Endothelial cell of umbilical vein (primary cell): ENCODE results near the gene METTL26. TPM values are rescaled to one million over a fixed set of nuclear protein-coding genes. Genes with fewer than 3 reads are reported as not detected.

Source experiments
- BruUV-seq: library from RNA; stranded (reverse); fragments of 400-500 nt; replicated peaks from 2 replicates; lab custom pipeline; 2021; lab: Mats Ljungman, UMichigan
- CTCF ChIA-PET: fragments of 300-600, 350-600 bp; sonication (Branson Sonifier 250); formaldehyde crosslinking; loops from one replicate; lab custom pipeline; 2021; ENCODE audit warnings: antibody characterized with exemption, inconsistent platforms; lab: Charles Lee
- POLR2A ChIA-PET: fragments of 300-600, 350-600 bp; sonication (Branson Sonifier 250); formaldehyde crosslinking; loops from one replicate; lab custom pipeline; 2021; ENCODE audit warnings: antibody characterized with exemption, inconsistent platforms; lab: Charles Lee
- DNase-seq: peaks from one replicate; pipeline ENCODE4 v3.0.0-alpha.2; 2011; ENCODE audit warnings: low read depth, low spot score
- FAIRE-seq: peaks from 2 replicates; lab custom pipeline; 2011; peaks lifted over from hg19 to GRCh38; lab: Jason Lieb, UNC
- H2AFZ ChIP-seq: 2 replicates; pipeline ENCODE4 v1.6.0; 2012; ENCODE audit warnings: low read depth, low read length, control low read depth, inconsistent platforms
- H3K27ac ChIP-seq: 2 replicates; pipeline ENCODE4 v1.5.1; 2011; ENCODE audit warnings: low read depth, mild to moderate bottlenecking, control low read depth, low read length, moderate library complexity; ENCODE audit not compliant: insufficient read depth
- H3K27me3 ChIP-seq, 2 experiments: 2 replicates each; pipeline versions ENCODE4 v1.6.0 to v1.6.1; 2011; ENCODE audit warnings: low read length in 2 of 2, mixed read lengths in 1 of 2; ENCODE audit not compliant: control insufficient read depth in 2 of 2, insufficient read depth in 2 of 2
- H3K36me3 ChIP-seq, 2 experiments: 2 replicates in 1 of 2; 3 replicates in 1 of 2; pipeline ENCODE4 v1.5.1; 2011; ENCODE audit warnings: low read length in 2 of 2, mild to moderate bottlenecking in 1 of 2, moderate library complexity in 1 of 2; ENCODE audit not compliant: control insufficient read depth in 2 of 2, insufficient read depth in 2 of 2; ENCODE audit errors: extremely low read depth in 1 of 2
- H3K4me1 ChIP-seq: 3 replicates; pipeline ENCODE4 v1.5.1; 2011; ENCODE audit warnings: mild to moderate bottlenecking, low read length; ENCODE audit not compliant: control insufficient read depth, insufficient read depth; ENCODE audit errors: extremely low read depth
- H3K4me2 ChIP-seq: 2 replicates; pipeline ENCODE4 v1.6.1; 2011; ENCODE audit warnings: low read length, control low read depth, mixed read lengths; ENCODE audit not compliant: insufficient read depth
- H3K4me3 ChIP-seq, 3 experiments: fragments of 200-600 bp in 1 of 3; sonication (generic), shearing (Covaris generic) in 1 of 3; replicated peaks in 1 of 3; 2 replicates each; pipeline ENCODE4 v1.5.1; 2011 to 2016; ENCODE audit warnings: control low read depth in 3 of 3, low read length in 3 of 3, mild to moderate bottlenecking in 2 of 3, inconsistent platforms in 1 of 3, low read depth in 1 of 3, moderate library complexity in 1 of 3; ENCODE audit not compliant: insufficient read depth in 1 of 3
- H3K79me2 ChIP-seq: 2 replicates; pipeline ENCODE4 v1.6.0; 2012; ENCODE audit warnings: low read length, inconsistent platforms; ENCODE audit not compliant: control insufficient read depth, insufficient read depth
- H3K9ac ChIP-seq: replicated peaks from 2 replicates; pipeline ENCODE3; 2011; ENCODE audit warnings: low read length, control low read depth; ENCODE audit not compliant: insufficient read depth; ENCODE audit errors: extremely low read depth
- H3K9me1 ChIP-seq: replicated peaks from 3 replicates; pipeline ENCODE4 v1.6.0; 2011; ENCODE audit warnings: mild to moderate bottlenecking, low read length; ENCODE audit not compliant: control insufficient read depth, insufficient read depth; ENCODE audit errors: extremely low read depth
- H3K9me3 ChIP-seq: replicated peaks from 2 replicates; pipeline ENCODE4 v1.5.1; 2012; ENCODE audit warnings: low read length, inconsistent platforms; ENCODE audit not compliant: control insufficient read depth, insufficient read depth
- H4K20me1 ChIP-seq: replicated peaks from 2 replicates; pipeline ENCODE3; 2011; ENCODE audit warnings: mild to moderate bottlenecking, low read length; ENCODE audit not compliant: control insufficient read depth, insufficient read depth; ENCODE audit errors: extremely low read depth
- CTCF ChIP-seq, 2 donors: IDR thresholded peaks; 1 replicate in 1 of 2; 2 replicates in 1 of 2; pipeline ENCODE4 v1.5.1; 2011; ENCODE audit warnings: low read length in 2 of 2, mild to moderate bottlenecking in 2 of 2, moderate library complexity in 2 of 2, control low read depth in 1 of 2, inconsistent platforms in 1 of 2, low read depth in 1 of 2; ENCODE audit not compliant: insufficient read depth in 1 of 2; ENCODE audit errors: extremely low read depth in 1 of 2
- EZH2 ChIP-seq: IDR thresholded peaks from 2 replicates; pipeline ENCODE4 v1.6.1; 2012; ENCODE audit warnings: borderline replicate concordance, low read depth, mild to moderate bottlenecking, moderate library complexity, low read length, inconsistent platforms; ENCODE audit not compliant: severe bottlenecking
- FOS ChIP-seq: IDR thresholded peaks from 2 replicates; pipeline ENCODE4 v1.6.1; 2011; ENCODE audit warnings: mild to moderate bottlenecking, low read length, moderate library complexity, borderline replicate concordance; ENCODE audit not compliant: insufficient read depth
- GATA2 ChIP-seq: IDR thresholded peaks from 2 replicates; pipeline ENCODE4 v1.7.0; 2011; ENCODE audit warnings: low read depth, mild to moderate bottlenecking, moderate library complexity, mixed read lengths, low read length; ENCODE audit not compliant: insufficient read length, insufficient read depth
- JUN ChIP-seq: IDR thresholded peaks from 2 replicates; pipeline ENCODE4 v1.6.1; 2011; ENCODE audit warnings: borderline replicate concordance, low read depth; ENCODE audit not compliant: insufficient read length, insufficient read depth
- MYC ChIP-seq: IDR thresholded peaks from one replicate; pipeline ENCODE4 v1.6.1; 2011; ENCODE audit warnings: mild to moderate bottlenecking, low read depth, low read length
- POLR2A ChIP-seq: IDR thresholded peaks from 2 replicates; pipeline ENCODE4 v1.6.1; 2012; ENCODE audit warnings: low read depth, mild to moderate bottlenecking, control low read depth, low read length
- POLR2AphosphoS5 ChIP-seq: IDR thresholded peaks from 2 replicates; pipeline ENCODE4 v1.6.1; 2012; ENCODE audit warnings: low read depth, mild to moderate bottlenecking, control low read depth, low read length, moderate library complexity; ENCODE audit not compliant: insufficient read depth
- dilution Hi-C: fragments of 300-500 bp; cut with MboI; formaldehyde crosslinking; loops from one replicate; pipeline ENCODE4 v1.15.0; 2019; ENCODE audit warnings: low sequenced_read_pairs; ENCODE audit not compliant: extremely low pct_ligation_motif_present
- intact Hi-C: fragments of 100-400 bp; cut with micrococcal nuclease; formaldehyde crosslinking; loops from one replicate; pipeline ENCODE4 v1.10.0; 2022
- polyA plus RNA-seq, 4 experiments: library from polyadenylated mRNA; depleted of rRNA in 3 of 4; stranded (reverse) in 3 of 4; unstranded in 1 of 4; fragments of >200 nt; gene quantifications; 2 replicates each; pipeline versions ENCODE4 v1.2.1 to v1.2.3, GENCODE V29; 2011 to 2012; ENCODE audit warnings: missing spikeins in 1 of 4
- total RNA-seq: library from RNA; stranded (reverse); gene quantifications from 2 replicates; pipeline ENCODE4 v1.2.3, GENCODE V29; 2021
- TF ChIP-seq, protein P1 (sequence below): IDR thresholded peaks from 2 replicates; pipeline ENCODE4 v1.6.1; 2011; ENCODE audit not compliant: insufficient read depth, insufficient read length

METTL26 gene
- total and polyA plus RNA-seq, 2 donors (not counting 3 experiments of a cell fraction or from before 2014, with no cell fraction given): 114 to 138 TPM

DNA sequence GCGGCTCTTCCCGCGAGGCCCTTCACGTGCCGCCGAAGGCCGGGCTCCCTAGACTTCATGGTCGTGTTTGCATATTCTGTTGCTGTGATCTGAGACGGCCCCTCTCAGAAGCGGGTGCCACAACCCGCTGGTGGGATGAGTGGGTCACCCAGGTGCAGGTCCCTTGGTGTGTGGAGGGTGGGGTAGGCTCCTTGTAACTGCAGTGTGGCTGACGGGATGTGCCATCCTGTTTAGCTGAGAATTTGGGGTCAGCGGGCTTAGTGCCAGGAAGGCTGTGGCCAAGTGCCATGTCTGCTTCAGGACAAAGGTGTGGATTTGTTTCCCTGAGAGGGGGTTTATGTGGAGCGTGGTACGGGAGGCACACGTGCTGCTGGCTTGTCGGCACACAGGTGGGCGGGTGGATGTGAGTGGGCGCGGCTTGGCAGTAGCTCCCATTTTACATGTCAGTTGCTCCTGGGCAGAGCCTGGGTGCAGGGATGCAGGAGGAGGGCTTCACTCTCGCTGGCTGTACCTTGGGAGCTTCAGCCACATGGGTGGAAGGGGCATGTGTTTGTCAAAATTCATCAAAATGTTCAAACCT is 14.5 kb downstream of the METTL26 start:
- Histone ChIP-seq H3K27me3 (no peaks in the 10 kb centered on the region), H3K9ac (no peak overlapping the region), H3K27ac (no peak overlapping the region), H3K4me2 (no peak overlapping the region), H3K4me3 (no peak overlapping the region), H3K9me3 (no peaks in the 10 kb centered on the region), H3K79me2 (no peaks in the 10 kb centered on the region), H4K20me1 (no peaks in the 10 kb centered on the region), H3K36me3 (peaks cover 0 to 2% of the 10 kb centered on the region in 2 experiments), H3K9me1 (no peaks in the 10 kb centered on the region), H3K4me1 (peaks cover 3% of the 10 kb centered on the region), H2AFZ (no peak overlapping the region)
- FAIRE-seq: no peak
- CTCF ChIA-PET: interaction anchor here (1.1 kb wide), 1 partner anchor 15 kb away, joined by 3 read pairs; the partner anchor contains the start of gene METTL26
- BruUV-seq: no TSS peak
- dilution Hi-C loops: no loop called here
- POLR2A ChIA-PET: no interaction called here
- intact Hi-C loops: no loop called here
- no peak for TF ChIP-seq MYC
- no peak for TF ChIP-seq CTCF (IDR thresholded peaks at IDR 0.05; ENCODE audit: extremely low read depth in 1 of 2, insufficient read depth in 1 of 2, low read depth in 1 of 2, low read length in 2 of 2)
- DNase-seq: no peak

GRCh38 chr16:620700-621525 is 15.2 kb downstream of the METTL26 start:
- H3K36me3 ChIP-seq: no peaks in the 10 kb centered on the region
- H3K9me1 ChIP-seq: no peaks in the 10 kb centered on the region
- no peaks in the 10 kb centered on the region for H3K9me3 ChIP-seq
- no peaks in the 10 kb centered on the region for H3K27me3 ChIP-seq
- H2AFZ ChIP-seq: no peak overlapping the region
- H3K4me3 ChIP-seq: no peak overlapping the region
- ChIA-PET POLR2A (no interaction called here), CTCF (interaction anchor here (0.6 to 1.0 kb wide), 3 partner anchors 11 to 27 kb away, joined by 3 read pairs; no protein-coding TSS in a partner anchor)
- no peaks in the 10 kb centered on the region for H4K20me1 ChIP-seq
- TF ChIP-seq FOS (no peak), POLR2AphosphoS5 (no peak), GATA2 (no peak), POLR2A (no peak), EZH2 (no peak), MYC (no peak), CTCF (IDR thresholded peaks at IDR 0.05; ENCODE audit: extremely low read depth in 1 of 2, insufficient read depth in 1 of 2, low read depth in 1 of 2, low read length in 2 of 2) (no peak), JUN (no peak)
- TF ChIP-seq, protein P1, sequence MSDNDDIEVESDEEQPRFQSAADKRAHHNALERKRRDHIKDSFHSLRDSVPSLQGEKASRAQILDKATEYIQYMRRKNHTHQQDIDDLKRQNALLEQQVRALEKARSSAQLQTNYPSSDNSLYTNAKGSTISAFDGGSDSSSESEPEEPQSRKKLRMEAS: no peak
- no peaks in the 10 kb centered on the region for H3K4me1 ChIP-seq
- DNase-seq (no peak), FAIRE-seq (no peak)
- no peak overlapping the region for H3K4me2 ChIP-seq
- no peaks in the 10 kb centered on the region for H3K79me2 ChIP-seq
- no peak overlapping the region for H3K9ac ChIP-seq
- dilution Hi-C loops (no loop called here), intact Hi-C loops (no loop called here)
- no TSS peak for BruUV-seq
- H3K27ac ChIP-seq: no peak overlapping the region
